Measurements from ENCODE around the gene NGFR.

GRCh38 chr17:49494986-49495841 lies at the start of gene NGFR:
- TF ChIP-seq CTCF (IDR thresholded peaks at IDR 0.05) (no peak; the same call in 1 of the 2 replicates), POLR2AphosphoS5 (IDR thresholded peaks at IDR 0.05; ENCODE audit: low read depth, low read length) (no peak)
